SU-DHL-6 (cell line): ENCODE data around the gene EIF4E.

Experiments
- CTCF ChIP-seq: fragments of 200-600 bp; sonication (generic); IDR thresholded peaks from one replicate; pipeline ENCODE4 v1.5.1; 2017; ENCODE audit warnings: antibody characterized with exemption, mild to moderate bottlenecking, low read length, moderate library complexity; ENCODE audit not compliant: insufficient read depth, poor library complexity, severe bottlenecking
- EZH2phosphoT487 ChIP-seq: fragments of 200-600 bp; sonication (generic), shearing (Covaris generic); conservative IDR thresholded peaks from 2 replicates; pipeline ENCODE4 v1.6.1; 2018; ENCODE audit warnings: mild to moderate bottlenecking, antibody characterized with exemption, low read length, moderate library complexity, mixed read lengths

- no peak for TF ChIP-seq CTCF
- no peak for TF ChIP-seq EZH2phosphoT487
Observed at GRCh38 chr4:98963538-98964433, 34.9 kb upstream of the EIF4E start.
